Lower leg skin (tissue), 3 donors: ENCODE data around the gene CYB5RL.

Source experiments
- POLR2A ChIP-seq, 2 donors: fragments of 450-650 bp; IDR thresholded peaks; one replicate each; pipeline ENCODE4 v1.6.1; 2016 to 2017; ENCODE audit warnings: antibody characterized with exemption in 2 of 2, mild to moderate bottlenecking in 1 of 2, moderate library complexity in 1 of 2
- TF ChIP-seq, protein P1 (sequence below), 3 donors: fragments of 450-650 bp; IDR thresholded peaks; one replicate each; pipeline ENCODE4 v1.5.1; 2016; ENCODE audit warnings: antibody characterized with exemption in 3 of 3, mild to moderate bottlenecking in 3 of 3, moderate library complexity in 2 of 3

DNA sequence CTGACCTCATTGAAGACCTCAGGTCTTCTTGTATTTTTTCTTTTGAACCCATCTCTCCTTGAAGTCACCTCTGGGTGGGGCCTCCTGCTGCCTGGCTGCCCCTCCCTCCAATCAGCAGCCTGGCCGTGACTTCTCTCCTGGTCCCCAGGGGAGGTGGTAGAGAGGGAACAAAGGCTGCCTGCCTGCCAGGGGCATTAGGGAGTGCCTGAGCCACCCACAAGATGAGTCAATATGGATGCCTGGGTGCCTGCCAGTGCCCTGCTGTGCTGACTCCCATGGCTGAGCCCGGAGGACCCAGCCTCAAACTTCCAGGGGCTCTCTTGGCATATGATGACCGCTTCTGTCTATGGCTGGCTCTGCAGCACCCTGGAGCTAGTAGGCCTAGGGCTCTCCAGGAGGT lies 41.8 kb downstream of the CYB5RL start:
- TF ChIP-seq POLR2A (IDR thresholded peaks at IDR 0.05): no peak
- TF ChIP-seq, protein P1, sequence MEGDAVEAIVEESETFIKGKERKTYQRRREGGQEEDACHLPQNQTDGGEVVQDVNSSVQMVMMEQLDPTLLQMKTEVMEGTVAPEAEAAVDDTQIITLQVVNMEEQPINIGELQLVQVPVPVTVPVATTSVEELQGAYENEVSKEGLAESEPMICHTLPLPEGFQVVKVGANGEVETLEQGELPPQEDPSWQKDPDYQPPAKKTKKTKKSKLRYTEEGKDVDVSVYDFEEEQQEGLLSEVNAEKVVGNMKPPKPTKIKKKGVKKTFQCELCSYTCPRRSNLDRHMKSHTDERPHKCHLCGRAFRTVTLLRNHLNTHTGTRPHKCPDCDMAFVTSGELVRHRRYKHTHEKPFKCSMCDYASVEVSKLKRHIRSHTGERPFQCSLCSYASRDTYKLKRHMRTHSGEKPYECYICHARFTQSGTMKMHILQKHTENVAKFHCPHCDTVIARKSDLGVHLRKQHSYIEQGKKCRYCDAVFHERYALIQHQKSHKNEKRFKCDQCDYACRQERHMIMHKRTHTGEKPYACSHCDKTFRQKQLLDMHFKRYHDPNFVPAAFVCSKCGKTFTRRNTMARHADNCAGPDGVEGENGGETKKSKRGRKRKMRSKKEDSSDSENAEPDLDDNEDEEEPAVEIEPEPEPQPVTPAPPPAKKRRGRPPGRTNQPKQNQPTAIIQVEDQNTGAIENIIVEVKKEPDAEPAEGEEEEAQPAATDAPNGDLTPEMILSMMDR (IDR thresholded peaks at IDR 0.05): no peak
